Effector memory CD8-positive, alpha-beta T cell (primary cell): Measurements from ENCODE around the gene HMGN4.

Source experiments
- ATAC-seq: fragments of 150-1000 bp; cut with Tn5 transposase; replicated peaks from 2 replicates; pipeline ENCODE4 v1.10.0; 2021; ENCODE audit warnings: mild to moderate bottlenecking, moderate library complexity
- DNase-seq, 3 experiments: peaks; one replicate each; pipeline ENCODE4 v3.0.0; 2021
- H3K27ac Mint-ChIP-seq, 2 donors: one replicate each; pipeline ENCODE4 v1.8.0; 2022; ENCODE audit warnings: mild to moderate bottlenecking in 2 of 2, mixed read lengths in 2 of 2, moderate library complexity in 2 of 2
- H3K27me3 Mint-ChIP-seq, 2 donors: one replicate each; pipeline ENCODE4 v1.8.0; 2022; ENCODE audit warnings: mixed read lengths in 2 of 2
- H3K36me3 Mint-ChIP-seq: one replicate; pipeline ENCODE4 v1.8.0; 2022; ENCODE audit warnings: mild to moderate bottlenecking, moderate library complexity, mixed read lengths; ENCODE audit not compliant: insufficient read depth
- H3K4me1 Mint-ChIP-seq, 2 donors: one replicate each; pipeline ENCODE4 v1.8.0; 2022; ENCODE audit warnings: low read depth in 2 of 2, mixed read lengths in 2 of 2
- H3K4me3 Mint-ChIP-seq, 2 donors: one replicate each; pipeline ENCODE4 v1.8.0; 2022; ENCODE audit warnings: mild to moderate bottlenecking in 2 of 2, mixed read lengths in 2 of 2, moderate library complexity in 2 of 2
- H3K9me3 Mint-ChIP-seq, 2 donors: one replicate each; pipeline ENCODE4 v1.8.0; 2022; ENCODE audit warnings: mixed read lengths in 2 of 2

The HMGN4 gene

GRCh38 chr6:26581164-26581915, 43.2 kb downstream of the HMGN4 start:
- H3K27me3 Mint-ChIP-seq = peaks cover 15 to 17% of the 10 kb centered on the region in 2 donors
- peaks cover 19% of the 10 kb centered on the region for H3K36me3 Mint-ChIP-seq
- ATAC-seq = no peak
- H3K4me3 Mint-ChIP-seq = no peak overlapping the region
- peaks cover 0 to 7% of the 10 kb centered on the region in 2 donors for H3K9me3 Mint-ChIP-seq
- H3K27ac Mint-ChIP-seq = no peak overlapping the region
- DNase-seq = no peak
- H3K4me1 Mint-ChIP-seq = peaks cover 12 to 14% of the 10 kb centered on the region in 2 donors

GRCh38 chr6:26588965-26589364, 50.8 kb downstream of the HMGN4 start:
- Mint-ChIP-seq H3K9me3 (no peaks in the 10 kb centered on the region), H3K36me3 (no peaks in the 10 kb centered on the region), H3K27ac (no peak overlapping the region), H3K4me1 (no peaks in the 10 kb centered on the region), H3K4me3 (no peak overlapping the region), H3K27me3 (peaks cover 19 to 36% of the 10 kb centered on the region in 2 donors)
- DNase-seq (no peak), ATAC-seq (no peak)

GRCh38 chr6:26592649-26593048, 54.5 kb downstream of the HMGN4 start:
- Mint-ChIP-seq H3K36me3 (no peaks in the 10 kb centered on the region), H3K4me1 (no peaks in the 10 kb centered on the region), H3K9me3 (no peaks in the 10 kb centered on the region), H3K27ac (no peak overlapping the region), H3K4me3 (no peak overlapping the region), H3K27me3 (peaks cover 12 to 35% of the 10 kb centered on the region in 2 donors)
- DNase-seq (no peak), ATAC-seq (no peak)

GRCh38 chr6:26593278-26594130, 55.3 kb downstream of the HMGN4 start:
- DNase-seq (no peak), ATAC-seq (no peak)
- Mint-ChIP-seq H3K4me3 (no peak overlapping the region), H3K36me3 (peaks cover 6% of the 10 kb centered on the region), H3K9me3 (no peaks in the 10 kb centered on the region), H3K27me3 (peaks cover 12 to 35% of the 10 kb centered on the region in 2 donors), H3K27ac (no peak overlapping the region), H3K4me1 (peaks cover 5 to 7% of the 10 kb centered on the region in 2 donors)

GRCh38 chr6:26594131-26594498, 55.9 kb downstream of the HMGN4 start:
- Mint-ChIP-seq H3K36me3 (peaks cover 9% of the 10 kb centered on the region), H3K9me3 (no peaks in the 10 kb centered on the region), H3K27ac (no peak overlapping the region), H3K27me3 (peaks cover 12 to 35% of the 10 kb centered on the region in 2 donors), H3K4me3 (no peak overlapping the region), H3K4me1 (peaks cover 7 to 9% of the 10 kb centered on the region in 2 donors)
- DNase-seq = no peak
- no peak for ATAC-seq

- Mint-ChIP-seq H3K27ac (peak overlapping the region in 1 of 2 donors; percentile 26), H3K9me3 (no peaks in the 10 kb centered on the region), H3K4me3 (no peak overlapping the region), H3K36me3 (peaks cover 13% of the 10 kb centered on the region), H3K4me1 (peaks cover 7 to 9% of the 10 kb centered on the region in 2 donors), H3K27me3 (peaks cover 12 to 35% of the 10 kb centered on the region in 2 donors)
- DNase-seq (no peak), ATAC-seq (no peak)
These were observed 56.8 kb downstream of the HMGN4 start for GRCh38 chr6:26594730-26595632.

GRCh38 chr6:26595669-26596269, 57.6 kb downstream of the HMGN4 start:
- Mint-ChIP-seq H3K4me3 (no peak overlapping the region), H3K27ac (no peak overlapping the region), H3K36me3 (peaks cover 17% of the 10 kb centered on the region), H3K9me3 (no peaks in the 10 kb centered on the region), H3K27me3 (peaks cover 12 to 35% of the 10 kb centered on the region in 2 donors), H3K4me1 (peaks cover 7 to 9% of the 10 kb centered on the region in 2 donors)
- ATAC-seq = peak; percentile 46
- peak; percentile 78 to 80 (median 79) for DNase-seq
